WTC11 (cell line): ENCODE results near the gene CNIH3.

ENCODE experiments used
- CREB1 ChIP-seq: sonication (generic); formaldehyde crosslinking; IDR thresholded peaks from 2 replicates; pipeline ENCODE4 v1.8.0; 2023; ENCODE audit warnings: mild to moderate bottlenecking, missing genetic modification reagents
- FOXK1 ChIP-seq: sonication (generic); formaldehyde crosslinking; IDR thresholded peaks from 2 replicates; pipeline ENCODE4 v1.8.0; 2022; ENCODE audit warnings: mild to moderate bottlenecking, moderate library complexity, missing genetic modification reagents
- FOXP1 ChIP-seq: sonication (generic); formaldehyde crosslinking; IDR thresholded peaks from 2 replicates; pipeline ENCODE4 v1.8.0; 2022; ENCODE audit warnings: missing genetic modification reagents, mild to moderate bottlenecking, moderate library complexity, borderline replicate concordance
- GRHL2 ChIP-seq: fragments of 250-450 bp; sonication (Bioruptor Pico); IDR thresholded peaks from 2 replicates; pipeline ENCODE4 v1.8.0; 2022; ENCODE audit warnings: mild to moderate bottlenecking, moderate library complexity; ENCODE audit not compliant: insufficient replicate concordance, severe bottlenecking
- JUN ChIP-seq: sonication (generic); formaldehyde crosslinking; IDR thresholded peaks from 2 replicates; pipeline ENCODE4 v1.8.0; 2023; ENCODE audit warnings: mild to moderate bottlenecking, missing genetic modification reagents
- MYBL2 ChIP-seq: sonication (generic); formaldehyde crosslinking; IDR thresholded peaks from 2 replicates; pipeline ENCODE4 v1.8.1; 2023; ENCODE audit warnings: mild to moderate bottlenecking, moderate library complexity, missing genetic modification reagents
- NR1H2 ChIP-seq: sonication (generic); formaldehyde crosslinking; IDR thresholded peaks from 2 replicates; pipeline ENCODE4 v1.9.0; 2021; ENCODE audit warnings: mild to moderate bottlenecking, moderate library complexity, missing genetic modification reagents
- NR2C2 ChIP-seq: sonication (generic); formaldehyde crosslinking; IDR thresholded peaks from 2 replicates; pipeline ENCODE4 v1.8.0; 2022; ENCODE audit warnings: mild to moderate bottlenecking, missing genetic modification reagents
- SMAD3 ChIP-seq: sonication (generic); formaldehyde crosslinking; IDR thresholded peaks from 2 replicates; pipeline ENCODE4 v1.8.0; 2022; ENCODE audit warnings: missing genetic modification reagents, mild to moderate bottlenecking, borderline replicate concordance
- TEAD4 ChIP-seq: sonication (generic); formaldehyde crosslinking; IDR thresholded peaks from 2 replicates; pipeline ENCODE4 v1.8.0; 2022; ENCODE audit warnings: mild to moderate bottlenecking, missing genetic modification reagents
- TF ChIP-seq, protein P1 (sequence below): sonication (generic); formaldehyde crosslinking; IDR thresholded peaks from 2 replicates; pipeline ENCODE4 v1.8.0; 2022; ENCODE audit warnings: mild to moderate bottlenecking, missing genetic modification reagents
- TF ChIP-seq, protein P2 (sequence below): fragments of 200-600 bp; IDR thresholded peaks from 2 replicates; pipeline ENCODE4 v1.8.0; 2022; ENCODE audit warnings: antibody characterized with exemption
- TF ChIP-seq, protein P3 (sequence below): sonication (generic); formaldehyde crosslinking; IDR thresholded peaks from 2 replicates; pipeline ENCODE4 v1.8.0; 2022; ENCODE audit warnings: missing genetic modification reagents
- TF ChIP-seq, protein P4 (sequence below): fragments of 250-450 bp; sonication (Bioruptor Pico); conservative IDR thresholded peaks from 2 replicates; pipeline ENCODE4 v1.9.0; 2021; ENCODE audit warnings: mild to moderate bottlenecking

DNA sequence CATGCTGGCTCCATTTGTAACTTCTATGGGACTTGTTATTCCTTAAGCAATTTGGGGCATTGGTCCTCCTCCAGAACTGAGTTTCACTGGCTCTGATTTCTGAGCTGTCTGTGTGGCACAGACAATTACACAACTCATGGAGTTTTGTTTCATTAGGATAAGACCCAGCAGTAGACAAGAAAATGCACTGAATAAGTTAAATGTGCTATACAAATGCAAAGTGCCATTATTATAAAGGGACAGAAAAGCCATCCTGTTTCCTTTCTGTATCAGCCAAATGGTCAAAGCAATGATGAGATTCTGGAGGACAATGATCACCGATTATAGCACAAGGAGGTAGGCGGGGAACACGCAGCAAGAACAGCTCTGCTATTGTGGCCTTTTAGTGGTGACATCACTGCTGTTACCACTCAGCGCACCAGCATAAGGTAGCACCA lies 81.9 kb downstream of the CNIH3 start:
- TF ChIP-seq, protein P1, sequence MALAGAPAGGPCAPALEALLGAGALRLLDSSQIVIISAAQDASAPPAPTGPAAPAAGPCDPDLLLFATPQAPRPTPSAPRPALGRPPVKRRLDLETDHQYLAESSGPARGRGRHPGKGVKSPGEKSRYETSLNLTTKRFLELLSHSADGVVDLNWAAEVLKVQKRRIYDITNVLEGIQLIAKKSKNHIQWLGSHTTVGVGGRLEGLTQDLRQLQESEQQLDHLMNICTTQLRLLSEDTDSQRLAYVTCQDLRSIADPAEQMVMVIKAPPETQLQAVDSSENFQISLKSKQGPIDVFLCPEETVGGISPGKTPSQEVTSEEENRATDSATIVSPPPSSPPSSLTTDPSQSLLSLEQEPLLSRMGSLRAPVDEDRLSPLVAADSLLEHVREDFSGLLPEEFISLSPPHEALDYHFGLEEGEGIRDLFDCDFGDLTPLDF (CRISPR knock-in tag), result no peak
- TF ChIP-seq GRHL2 (CRISPR knock-in tag) (no peak), NR1H2 (no peak), NR2C2 (CRISPR knock-in tag) (no peak), MYBL2 (CRISPR knock-in tag) (no peak), TEAD4 (CRISPR knock-in tag) (no peak), FOXK1 (CRISPR knock-in tag) (no peak), JUN (CRISPR knock-in tag) (no peak), CREB1 (CRISPR knock-in tag) (no peak), SMAD3 (CRISPR knock-in tag) (no peak), FOXP1 (CRISPR knock-in tag) (no peak)
- TF ChIP-seq, protein P2, sequence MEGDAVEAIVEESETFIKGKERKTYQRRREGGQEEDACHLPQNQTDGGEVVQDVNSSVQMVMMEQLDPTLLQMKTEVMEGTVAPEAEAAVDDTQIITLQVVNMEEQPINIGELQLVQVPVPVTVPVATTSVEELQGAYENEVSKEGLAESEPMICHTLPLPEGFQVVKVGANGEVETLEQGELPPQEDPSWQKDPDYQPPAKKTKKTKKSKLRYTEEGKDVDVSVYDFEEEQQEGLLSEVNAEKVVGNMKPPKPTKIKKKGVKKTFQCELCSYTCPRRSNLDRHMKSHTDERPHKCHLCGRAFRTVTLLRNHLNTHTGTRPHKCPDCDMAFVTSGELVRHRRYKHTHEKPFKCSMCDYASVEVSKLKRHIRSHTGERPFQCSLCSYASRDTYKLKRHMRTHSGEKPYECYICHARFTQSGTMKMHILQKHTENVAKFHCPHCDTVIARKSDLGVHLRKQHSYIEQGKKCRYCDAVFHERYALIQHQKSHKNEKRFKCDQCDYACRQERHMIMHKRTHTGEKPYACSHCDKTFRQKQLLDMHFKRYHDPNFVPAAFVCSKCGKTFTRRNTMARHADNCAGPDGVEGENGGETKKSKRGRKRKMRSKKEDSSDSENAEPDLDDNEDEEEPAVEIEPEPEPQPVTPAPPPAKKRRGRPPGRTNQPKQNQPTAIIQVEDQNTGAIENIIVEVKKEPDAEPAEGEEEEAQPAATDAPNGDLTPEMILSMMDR, result no peak
- TF ChIP-seq, protein P3, sequence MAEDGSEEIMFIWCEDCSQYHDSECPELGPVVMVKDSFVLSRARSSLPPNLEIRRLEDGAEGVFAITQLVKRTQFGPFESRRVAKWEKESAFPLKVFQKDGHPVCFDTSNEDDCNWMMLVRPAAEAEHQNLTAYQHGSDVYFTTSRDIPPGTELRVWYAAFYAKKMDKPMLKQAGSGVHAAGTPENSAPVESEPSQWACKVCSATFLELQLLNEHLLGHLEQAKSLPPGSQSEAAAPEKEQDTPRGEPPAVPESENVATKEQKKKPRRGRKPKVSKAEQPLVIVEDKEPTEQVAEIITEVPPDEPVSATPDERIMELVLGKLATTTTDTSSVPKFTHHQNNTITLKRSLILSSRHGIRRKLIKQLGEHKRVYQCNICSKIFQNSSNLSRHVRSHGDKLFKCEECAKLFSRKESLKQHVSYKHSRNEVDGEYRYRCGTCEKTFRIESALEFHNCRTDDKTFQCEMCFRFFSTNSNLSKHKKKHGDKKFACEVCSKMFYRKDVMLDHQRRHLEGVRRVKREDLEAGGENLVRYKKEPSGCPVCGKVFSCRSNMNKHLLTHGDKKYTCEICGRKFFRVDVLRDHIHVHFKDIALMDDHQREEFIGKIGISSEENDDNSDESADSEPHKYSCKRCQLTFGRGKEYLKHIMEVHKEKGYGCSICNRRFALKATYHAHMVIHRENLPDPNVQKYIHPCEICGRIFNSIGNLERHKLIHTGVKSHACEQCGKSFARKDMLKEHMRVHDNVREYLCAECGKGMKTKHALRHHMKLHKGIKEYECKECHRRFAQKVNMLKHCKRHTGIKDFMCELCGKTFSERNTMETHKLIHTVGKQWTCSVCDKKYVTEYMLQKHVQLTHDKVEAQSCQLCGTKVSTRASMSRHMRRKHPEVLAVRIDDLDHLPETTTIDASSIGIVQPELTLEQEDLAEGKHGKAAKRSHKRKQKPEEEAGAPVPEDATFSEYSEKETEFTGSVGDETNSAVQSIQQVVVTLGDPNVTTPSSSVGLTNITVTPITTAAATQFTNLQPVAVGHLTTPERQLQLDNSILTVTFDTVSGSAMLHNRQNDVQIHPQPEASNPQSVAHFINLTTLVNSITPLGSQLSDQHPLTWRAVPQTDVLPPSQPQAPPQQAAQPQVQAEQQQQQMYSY (CRISPR knock-in tag), result no peak
- TF ChIP-seq, protein P4, sequence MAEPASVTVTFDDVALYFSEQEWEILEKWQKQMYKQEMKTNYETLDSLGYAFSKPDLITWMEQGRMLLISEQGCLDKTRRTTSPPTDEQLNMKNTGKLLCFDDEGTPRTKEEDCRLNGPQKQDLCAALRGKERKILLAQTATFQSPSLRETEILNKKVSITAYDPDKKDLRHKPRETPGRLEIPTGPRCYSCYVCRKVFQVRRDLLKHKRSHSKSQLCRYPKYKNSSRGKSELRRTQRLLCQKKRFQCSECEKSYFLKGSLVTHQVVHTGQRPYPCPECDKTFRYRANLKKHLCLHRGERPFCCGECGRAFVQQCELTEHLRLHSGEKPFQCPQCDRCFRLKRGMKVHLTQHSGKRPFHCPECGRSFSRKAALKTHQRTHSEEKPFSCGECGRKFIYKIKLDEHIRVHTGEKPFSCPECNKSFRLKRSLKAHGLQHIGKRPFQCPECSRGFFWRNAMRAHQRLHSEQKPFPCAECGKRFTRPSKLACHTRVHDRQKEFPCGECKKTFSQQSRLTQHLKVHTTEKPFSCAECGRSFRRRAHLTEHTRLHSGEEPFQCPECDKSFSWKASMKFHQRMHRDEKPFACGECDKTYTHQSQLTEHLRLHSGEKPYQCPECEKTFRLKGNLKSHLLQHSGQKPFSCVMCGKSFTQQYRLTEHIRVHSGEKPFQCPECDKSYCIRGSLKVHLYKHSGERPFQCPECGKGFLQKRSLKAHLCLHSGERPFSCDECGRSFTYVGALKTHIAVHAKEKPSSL (CRISPR knock-in tag), result no peak
